Measurements from ENCODE around the gene GBF1. TPM values are rescaled to one million over a fixed set of nuclear protein-coding genes. Genes with fewer than 3 reads are reported as not detected.

The GBF1 gene
- total RNA-seq, 1 experiment from 2014 or later = 27.6 TPM

DNA sequence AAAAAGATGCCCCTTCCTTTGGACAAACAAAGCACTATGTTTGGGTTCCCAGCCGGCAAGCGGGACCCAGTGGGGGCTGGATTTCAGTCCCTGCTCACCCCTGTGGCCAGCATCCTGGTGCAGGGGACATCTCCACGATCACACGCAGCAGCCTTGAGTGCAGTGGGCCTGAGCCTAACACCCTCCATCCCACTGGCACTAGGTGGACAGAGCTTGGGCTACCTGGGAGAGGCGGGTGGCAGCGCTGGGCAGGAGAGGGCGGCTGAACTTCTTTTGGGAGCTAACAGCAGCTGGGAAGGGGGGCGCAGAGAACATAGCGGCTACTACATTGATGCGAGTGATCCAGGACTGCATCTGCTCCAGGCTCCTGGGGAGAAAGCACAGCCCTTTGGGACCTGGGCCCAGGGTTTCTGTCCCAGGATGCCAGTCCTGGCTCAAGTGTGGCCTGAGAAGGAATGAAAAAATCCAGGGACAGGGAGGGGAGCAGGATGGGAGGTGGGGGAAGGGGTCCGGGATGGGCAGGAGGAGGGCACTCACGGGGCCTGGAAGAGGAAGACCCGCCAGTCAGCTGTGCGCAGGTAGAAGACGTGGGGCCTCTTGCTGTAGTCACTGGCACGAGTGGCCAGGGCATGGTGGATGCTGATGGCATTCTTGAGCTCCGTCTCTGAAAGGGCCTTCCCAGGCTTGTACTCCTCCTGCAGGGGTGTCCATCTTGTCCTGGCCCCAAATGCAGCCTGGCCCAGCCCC is 159.2 kb downstream of the GBF1 start:
- DNase-seq (ENCODE audit: extremely low read depth, low read depth) = no peak

DNA sequence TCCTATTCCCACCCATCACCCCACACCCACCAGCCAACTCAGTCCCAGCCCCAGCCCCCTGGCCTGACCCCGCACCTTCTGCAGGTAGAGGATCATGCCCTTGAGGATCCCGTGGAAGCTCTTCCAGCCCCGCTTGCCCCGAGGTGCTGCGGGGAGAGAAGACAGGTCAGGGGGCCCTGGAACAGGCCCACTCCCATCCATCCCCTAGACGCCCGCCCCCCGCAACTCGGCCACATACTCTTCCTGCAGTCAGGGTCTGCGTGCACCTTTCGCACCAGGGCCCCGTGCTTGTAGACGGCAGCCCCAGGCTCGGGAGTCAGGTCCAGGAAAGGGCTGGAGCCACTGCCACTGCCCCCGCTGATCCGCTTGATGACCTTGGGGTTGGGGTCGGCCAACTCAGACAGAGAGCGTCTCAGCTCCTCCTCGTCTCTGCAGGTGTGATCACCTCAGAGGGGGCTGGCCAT is 159.8 kb downstream of the GBF1 start:
- no peak for DNase-seq (ENCODE audit: extremely low read depth, low read depth)

DNA sequence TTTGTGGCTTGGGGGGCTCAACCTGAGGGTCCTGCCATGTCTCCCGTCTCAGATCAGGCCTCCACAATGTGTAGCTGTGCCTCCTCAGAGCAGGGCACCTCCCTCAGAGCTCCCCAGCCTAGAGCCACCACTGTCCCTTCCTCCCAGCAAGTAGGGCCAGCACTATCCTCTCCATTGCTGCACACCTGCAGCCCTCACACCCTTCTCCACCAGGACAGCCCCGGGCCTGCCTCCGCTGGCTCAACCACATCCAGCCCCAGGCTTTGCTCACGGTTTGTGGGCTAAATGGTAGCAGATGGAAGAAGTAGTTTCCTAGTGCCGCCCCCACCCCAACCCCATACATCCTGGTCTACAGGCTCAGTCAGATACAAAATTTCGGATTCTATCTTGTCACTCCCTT is 160.3 kb downstream of the GBF1 start:
- DNase-seq (ENCODE audit: extremely low read depth, low read depth) = no peak

DNA sequence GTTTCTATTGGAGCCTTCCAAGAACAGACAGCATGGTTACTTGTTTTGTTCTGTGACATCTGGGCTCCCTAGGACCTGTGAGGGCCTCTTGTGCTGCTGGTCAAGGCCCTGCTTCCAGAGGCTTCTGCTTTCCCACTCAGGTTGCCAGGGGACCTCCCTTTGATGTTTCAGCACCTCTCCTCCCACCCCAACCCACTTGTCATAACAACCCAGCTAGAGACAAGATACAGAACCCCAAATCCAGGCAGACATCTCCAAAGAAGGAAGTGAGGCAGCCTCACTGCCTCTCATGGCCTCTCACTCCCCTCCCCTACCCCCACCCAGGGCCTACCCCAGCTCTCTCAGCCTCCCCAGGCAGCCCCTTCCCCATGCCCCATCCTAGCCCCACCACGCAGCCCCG is 161.5 kb downstream of the GBF1 start:
- no peak for DNase-seq (ENCODE audit: extremely low read depth, low read depth)

DNA sequence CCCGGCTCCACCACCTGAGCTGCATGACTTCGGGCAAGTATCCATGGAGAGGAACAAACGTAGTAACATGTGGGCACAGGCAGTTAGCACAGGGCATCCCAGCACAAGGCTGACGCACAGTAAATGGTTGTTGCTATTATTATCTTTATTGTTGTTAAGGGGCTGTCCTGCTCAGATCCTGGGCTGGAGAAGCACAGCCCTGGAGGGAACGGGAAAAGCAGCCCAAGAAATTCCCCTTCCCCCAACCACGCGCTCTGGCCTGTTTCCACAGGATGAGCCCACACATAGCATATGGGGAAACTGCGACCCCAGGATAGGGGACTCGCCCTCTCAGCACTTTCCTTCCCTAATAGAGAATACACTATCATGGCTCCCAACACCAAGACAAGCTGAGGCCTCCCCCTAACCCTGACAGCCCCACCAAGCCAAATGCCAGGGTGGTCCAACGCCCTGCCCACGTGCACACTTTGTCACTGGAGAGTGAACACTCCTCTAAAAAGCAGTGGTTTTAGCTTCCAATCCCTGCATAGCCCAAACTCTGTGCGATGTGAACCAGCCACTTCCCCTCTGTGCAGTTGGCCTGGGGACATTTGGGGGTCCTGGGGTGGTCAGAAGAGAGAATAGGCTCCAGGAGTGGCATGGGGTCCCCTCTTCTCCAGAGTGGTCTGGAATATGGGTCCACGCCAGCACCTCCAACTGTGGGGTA is 162.2 kb downstream of the GBF1 start:
- DNase-seq (ENCODE audit: extremely low read depth, low read depth) = no peak

DNA sequence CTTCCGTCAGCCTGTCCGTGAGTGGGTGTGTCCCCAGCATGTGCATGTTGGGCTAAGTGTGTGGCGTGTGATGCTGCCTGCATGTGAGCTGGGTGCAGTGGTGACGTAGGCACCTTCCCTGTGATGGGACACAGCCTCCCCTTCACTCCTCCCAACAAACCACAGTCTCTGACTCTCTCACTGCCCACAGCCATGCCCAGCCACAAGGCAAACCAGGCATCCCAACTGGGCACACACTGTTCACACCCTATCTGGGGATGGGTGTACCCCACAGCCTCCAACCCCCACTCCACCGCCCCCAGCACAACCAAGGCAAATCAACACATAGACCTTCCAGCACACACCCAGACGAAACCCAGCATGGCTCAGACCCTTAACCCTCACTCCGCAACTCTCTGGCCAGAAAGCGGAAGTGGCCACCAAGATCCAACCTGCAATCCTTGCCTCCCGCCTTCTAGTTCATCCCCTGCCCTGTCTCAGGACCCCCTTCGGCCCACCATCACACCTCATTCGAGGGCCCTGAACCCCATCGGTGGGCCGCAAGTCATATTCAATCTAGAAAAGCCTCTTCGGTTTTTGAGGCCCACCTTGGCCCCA is 162.9 kb downstream of the GBF1 start:
- no peak for DNase-seq (ENCODE audit: extremely low read depth, low read depth)

DNA sequence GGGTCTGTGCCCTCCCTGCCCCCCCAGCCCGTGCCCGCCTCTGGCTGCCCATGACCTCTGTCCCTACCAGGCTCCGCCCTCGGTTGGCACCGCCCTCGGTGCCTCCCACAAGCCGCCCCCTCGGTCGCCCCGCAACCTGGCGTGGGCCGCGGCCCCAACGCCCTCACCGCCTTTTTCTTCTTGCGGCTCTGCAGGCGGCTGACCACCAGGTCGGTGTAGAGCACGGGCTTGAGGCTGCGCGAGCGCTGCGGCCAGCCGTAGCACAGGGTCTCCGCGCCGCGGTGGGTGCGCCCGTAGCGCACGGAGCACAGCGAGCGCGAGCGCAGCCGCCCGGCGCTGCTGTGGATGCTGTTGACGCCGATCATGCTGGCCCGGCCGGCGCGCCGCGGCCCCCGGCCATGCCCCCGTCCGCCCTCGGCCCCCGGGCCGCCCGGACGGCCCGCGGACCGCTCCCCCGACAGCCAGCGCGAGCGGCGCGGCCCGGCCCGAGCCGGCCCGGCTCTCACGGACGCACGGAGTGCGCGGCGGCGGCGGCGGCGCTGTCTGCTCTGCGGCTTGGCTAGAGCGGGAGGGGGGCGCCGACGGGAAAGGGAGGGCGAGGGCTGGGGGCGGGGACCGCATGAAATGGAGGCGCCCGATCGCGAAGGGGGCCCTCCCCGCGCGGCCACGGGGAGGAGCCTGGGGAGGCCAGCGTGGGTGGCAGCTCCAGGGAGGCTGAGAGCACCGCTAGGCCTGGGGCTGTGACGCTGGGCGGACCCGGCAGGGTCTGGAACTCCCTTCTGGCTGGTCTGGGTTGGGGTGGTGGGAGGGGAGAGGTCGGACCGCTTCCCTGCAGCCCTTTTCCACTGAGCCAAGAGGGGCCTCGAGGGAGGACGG is 163.6 kb downstream of the GBF1 start:
- no peak for DNase-seq (ENCODE audit: extremely low read depth, low read depth)

DNA sequence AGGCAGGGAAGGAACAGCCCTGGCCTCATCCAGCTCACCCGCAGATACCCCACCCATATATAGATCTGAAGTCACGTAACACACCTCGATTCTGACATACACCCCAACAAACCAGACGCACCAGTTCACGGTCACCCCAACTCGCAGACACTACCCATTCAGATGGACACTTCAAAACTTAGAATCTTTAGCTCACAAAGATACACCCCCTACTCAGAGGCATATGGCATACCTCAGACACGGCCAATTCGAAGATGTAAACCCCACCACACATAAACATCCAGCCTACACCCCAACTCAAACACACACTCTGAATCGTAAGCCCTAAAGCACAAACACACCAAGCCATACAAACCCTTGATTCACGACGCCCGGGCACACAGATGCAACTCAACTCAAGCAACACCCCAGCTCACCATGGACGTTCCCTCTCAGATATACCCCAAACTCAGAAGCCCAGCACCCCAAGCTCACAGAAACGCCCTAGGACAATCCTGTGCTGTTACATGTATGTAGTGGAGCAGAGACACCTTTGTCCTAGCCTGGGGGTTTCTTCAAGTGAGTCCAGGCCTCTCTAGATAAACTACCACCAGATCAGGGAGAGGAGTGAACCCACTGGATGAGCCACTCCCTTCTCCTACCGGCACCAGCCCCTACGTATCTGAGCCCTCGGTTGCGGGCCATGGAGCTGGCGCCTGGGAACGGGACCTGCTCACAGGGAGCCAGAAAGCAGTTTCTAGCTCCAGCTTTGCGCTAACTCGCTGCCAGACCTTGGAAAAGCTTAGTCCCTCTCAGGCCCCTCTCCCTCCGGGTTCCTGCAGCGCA is 164.5 kb downstream of the GBF1 start:
- DNase-seq (ENCODE audit: extremely low read depth, low read depth) = no peak

DNA sequence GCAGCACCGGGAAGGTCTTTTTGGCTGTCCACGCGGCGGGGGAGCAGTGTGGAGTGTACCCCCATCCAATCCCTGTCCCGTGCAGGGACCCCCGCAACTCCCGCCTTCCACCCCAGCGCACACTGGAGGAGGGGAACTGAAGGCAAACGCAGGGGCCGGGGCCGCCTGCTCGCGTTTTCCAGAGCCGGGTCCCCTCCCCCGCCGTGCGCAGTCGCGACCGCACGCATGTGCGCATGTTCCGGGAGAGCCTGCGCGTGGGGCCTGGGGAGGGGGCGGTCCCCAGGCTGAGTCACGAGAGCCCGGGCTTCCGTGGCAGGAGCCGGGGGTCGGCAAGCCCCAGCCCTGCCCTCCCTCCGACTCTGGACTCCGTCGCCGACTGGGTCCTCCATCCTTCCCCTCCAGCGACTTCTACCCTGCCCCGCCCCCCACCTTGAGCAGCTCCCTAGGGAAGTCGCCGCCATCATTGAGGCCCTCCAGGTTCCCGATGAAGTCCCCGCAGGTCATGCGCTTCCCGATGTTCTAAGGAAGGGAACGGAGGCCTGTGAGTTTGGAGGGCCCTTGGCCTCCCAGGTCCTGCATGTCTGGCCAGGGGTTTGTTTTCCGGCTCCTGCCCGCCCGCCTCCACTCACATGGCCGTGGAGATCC is 165.2 kb downstream of the GBF1 start:
- no peak for DNase-seq (ENCODE audit: extremely low read depth, low read depth)

DNA sequence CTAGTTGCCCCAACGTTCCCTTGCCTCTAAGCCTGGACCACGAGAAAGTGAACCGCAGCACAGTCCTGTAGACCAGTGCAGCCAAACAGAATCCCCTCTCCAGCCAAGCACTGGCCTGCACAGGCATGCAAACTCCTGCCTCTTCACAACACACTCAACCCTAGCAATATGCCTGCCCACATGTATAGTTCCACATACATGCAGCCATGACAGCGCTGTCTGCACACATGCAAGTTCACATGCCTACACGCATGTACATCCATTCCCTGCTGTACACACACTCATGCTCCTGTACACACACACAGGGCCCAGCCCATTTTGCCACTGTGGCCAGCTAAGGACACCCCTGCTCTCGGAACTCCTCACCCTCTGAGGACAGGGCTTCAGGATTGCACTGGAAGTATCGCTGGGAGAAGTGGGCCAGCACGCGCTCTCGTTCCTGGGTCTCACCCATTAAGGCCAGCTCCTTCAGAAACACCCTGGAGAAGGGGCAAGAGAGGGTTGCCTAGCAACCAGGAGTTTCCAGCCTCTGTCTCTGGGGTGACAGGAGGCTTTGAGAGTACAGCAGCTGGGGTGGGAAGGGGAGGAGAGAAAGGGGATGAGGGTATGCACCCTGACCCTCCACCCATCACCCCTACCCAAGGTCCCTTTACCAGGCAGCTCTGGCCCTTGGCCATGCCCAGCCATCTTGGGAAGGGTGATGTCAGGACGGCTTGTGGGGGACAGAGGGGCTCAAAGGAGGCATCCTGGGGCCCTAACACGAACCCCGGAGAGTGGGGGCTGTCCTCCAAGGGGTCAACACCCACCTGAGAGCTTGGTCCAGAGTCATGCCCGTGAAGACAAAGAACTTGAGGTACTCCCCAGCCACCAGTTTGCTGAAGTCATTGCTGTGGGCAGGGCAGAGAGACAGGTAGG is 166.3 kb downstream of the GBF1 start:
- DNase-seq (ENCODE audit: extremely low read depth, low read depth) = no peak

DNA sequence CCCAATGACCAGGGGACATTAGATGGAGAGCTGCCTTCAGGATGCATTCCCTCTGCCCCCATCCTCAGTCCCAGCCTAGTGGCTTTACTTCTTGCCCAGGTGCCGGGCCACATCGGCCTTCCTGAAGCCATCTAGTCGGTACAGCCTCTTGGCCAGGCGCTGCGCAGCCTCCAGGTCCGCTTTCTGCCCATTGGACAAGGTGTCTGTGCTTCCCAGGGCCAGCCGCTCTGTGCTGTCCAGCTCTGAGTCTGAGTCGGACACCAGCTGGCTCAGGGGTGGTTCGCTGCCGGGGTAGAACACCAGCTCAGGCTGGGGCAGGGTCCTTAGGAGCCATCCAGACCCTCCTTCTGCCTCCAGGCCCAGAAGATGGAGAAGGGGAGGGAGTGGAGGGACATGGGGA is 167.0 kb downstream of the GBF1 start:
- DNase-seq (ENCODE audit: extremely low read depth, low read depth) = no peak

DNA sequence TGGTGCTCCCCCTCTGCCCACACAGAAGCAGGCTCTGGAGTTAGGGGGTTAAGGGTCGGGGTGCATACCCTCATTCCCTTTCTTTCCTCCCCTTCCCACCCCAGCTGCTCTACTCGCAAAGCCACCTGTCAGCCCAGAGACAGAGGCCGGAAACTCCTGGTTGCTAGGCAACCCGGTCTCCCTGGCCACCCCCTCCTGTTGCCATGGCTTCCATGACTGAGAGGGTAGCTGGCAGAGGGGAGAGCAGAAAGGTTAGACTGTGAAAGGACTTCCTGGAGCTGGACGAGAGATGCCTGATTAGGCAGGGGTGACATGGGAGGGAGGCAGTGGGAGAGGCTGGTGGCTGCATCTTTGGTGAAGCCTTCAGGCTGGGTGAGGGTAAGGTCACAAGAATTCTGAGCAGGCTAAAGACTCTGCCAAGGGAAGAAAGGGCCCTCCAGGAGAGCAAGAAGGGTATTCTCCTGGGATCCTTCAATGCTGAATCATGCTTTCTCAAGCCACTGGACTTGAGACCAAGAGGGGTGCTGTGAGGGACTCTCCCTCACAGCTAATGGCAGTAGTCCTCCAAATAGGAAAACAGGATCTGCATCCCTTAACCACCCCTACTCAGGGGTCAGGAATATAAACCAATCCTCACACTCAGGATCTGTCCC is 167.8 kb downstream of the GBF1 start:
- no peak for DNase-seq (ENCODE audit: extremely low read depth, low read depth)

DNA sequence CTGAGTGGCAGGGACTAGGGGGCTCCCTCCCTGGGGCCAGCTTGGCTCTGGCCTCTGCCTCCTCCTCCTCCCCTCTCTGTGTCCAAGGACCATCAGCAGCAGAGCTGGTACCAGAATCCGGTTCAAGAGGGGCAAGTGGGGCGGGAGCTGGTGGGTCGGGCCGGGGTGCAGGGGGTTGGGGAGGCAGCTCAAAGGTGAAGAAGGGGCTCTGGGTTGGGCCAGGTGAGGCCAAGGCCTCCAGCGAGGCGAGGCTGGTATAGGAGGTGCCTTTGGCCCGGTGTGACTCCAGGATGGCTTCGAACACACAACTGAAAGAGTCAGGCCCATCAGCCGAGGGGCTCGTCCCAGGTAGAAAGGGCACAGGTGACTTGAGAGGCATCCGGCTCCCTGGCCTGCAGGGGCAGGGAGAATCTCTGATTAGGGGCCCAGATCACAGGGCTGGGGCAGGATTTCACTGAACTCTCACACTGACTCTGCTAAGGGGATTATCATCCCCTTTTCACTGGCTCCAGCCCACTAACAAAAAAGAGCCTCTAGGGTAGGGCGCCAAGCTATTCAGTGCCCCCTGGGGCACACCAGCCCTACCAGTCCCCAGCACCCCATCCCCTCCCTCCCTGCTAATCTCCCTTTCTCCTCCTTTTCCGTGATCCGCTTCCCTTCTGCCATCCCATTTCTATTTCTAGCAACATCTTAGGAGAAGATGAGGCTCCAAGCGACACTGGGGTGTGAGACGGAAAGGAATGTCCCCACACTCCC is 168.7 kb downstream of the GBF1 start:
- DNase-seq (ENCODE audit: extremely low read depth, low read depth) = no peak

DNA sequence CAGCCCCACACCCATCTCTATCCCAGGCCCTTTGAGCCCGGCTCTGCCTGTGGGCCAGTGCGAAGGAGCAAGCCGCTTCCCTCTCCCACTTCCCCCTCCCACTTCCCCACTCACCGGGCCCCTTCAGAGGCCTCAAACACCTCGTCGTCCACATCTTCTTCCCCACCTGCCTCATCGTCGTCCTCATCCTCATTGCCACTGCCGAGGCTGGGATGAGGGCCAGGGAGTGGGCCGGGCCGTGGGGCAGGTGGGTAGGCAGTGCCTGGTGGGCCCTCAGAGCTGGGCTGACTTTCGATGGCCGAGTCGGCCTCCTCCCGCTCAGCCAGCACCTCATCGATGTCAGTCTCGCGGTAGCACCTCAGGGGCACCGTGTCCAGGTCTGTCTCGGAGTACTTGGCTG is 169.4 kb downstream of the GBF1 start:
- DNase-seq (ENCODE audit: extremely low read depth, low read depth) = no peak

DNA sequence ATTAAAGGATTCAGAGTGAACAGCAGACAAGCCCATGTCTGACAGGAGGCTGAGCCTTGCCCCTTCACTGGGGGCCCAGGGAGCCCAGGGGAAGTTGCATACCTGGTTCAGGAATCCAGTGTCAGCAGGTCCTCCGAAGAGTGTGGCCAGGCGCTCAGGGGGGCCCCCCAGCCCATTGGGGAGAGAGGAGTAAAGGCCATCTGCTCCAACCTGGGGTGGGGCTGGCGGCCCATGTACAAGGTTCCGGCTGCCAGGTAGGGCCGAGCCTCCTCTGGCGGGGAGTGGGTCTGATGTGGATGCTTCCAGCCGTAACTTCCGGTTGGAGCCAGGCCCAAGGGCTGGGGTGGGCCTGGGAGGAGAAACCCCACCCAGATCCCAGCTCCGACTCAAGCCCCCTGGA is 171.0 kb downstream of the GBF1 start:
- no peak for DNase-seq (ENCODE audit: extremely low read depth, low read depth)

DNA sequence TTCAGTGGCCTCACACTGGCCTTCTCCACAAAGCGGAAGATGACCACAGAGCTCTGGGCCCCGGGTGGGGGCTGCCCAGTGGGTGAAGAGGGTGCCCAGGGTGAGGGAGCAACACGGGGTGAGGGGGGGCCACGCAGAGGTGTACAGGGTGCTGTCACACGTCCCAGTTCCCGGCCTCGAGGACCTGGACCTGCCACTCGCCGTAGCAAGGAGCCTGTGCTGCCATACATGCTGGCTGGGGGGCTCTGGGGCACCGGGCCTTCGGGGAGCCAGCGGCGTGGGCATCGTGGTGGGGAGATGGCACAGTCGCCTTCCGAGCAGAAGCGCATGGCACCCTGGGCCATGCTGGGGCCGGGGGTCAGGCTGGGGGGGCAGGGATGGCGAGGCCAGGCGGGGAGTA is 171.4 kb downstream of the GBF1 start:
- no peak for DNase-seq (ENCODE audit: extremely low read depth, low read depth)

DNA sequence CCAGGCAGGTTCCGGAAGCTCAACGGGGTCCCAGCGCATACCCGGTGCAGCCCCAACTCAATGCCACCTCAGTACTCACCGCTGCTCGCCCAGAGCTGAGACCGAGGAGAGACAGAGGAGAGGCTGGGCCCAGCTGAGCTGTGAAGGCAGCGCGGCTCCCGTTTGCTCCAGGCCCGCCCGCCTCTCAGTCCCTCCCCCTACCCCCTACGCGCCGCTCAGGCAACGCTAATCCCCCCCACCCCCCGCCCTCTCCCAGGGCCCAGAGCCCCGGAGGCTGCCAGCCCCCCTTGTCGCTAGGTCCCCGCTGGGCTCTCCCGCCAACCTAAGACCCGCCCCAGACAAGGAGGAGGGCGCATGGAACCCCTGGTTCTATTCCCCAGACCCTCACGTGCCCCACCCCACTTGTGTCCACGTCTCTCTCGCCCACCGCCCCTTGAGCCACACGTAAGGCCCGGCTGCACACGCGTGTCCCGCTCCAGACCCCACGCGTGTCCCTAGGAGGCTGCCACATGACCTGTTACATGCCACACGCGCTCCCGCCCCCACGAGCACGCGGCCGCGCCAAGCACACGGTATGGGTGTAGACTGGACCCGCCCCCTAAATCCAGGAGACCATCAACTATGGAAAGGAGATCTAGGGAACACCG is 173.4 kb downstream of the GBF1 start, which contains the start of gene PSD:
Gene PSD, minus strand, starts transcription at position 164 of the 647 bp plus-strand sequence. CDS start 1,747 bp downstream, outside the sequence.
- DNase-seq (ENCODE audit: extremely low read depth, low read depth) = no peak

All from NCI-H460 (cell line).